Activated CD4-positive, alpha-beta T cell treated with anti-CD3 and anti-CD28 coated beads for 1 hour (primary cell): Measurements from ENCODE around the gene ATF5.
"Not testable (repeated sequence)": the region's sequence is repeated elsewhere in the genome, so short reads cannot be mapped to it uniquely, and the experiment has no call there.

Experiments used
- DNase-seq: peaks from one replicate; pipeline ENCODE4 v3.0.0-alpha.2; 2020

The ATF5 gene

GRCh38 chr19:49923055-49924003 is 5.7 kb upstream of the ATF5 start:
- DNase-seq = no peak

- no peak for DNase-seq
Measured at GRCh38 chr19:49924004-49924880, 4.8 kb upstream of the ATF5 start.

DNA sequence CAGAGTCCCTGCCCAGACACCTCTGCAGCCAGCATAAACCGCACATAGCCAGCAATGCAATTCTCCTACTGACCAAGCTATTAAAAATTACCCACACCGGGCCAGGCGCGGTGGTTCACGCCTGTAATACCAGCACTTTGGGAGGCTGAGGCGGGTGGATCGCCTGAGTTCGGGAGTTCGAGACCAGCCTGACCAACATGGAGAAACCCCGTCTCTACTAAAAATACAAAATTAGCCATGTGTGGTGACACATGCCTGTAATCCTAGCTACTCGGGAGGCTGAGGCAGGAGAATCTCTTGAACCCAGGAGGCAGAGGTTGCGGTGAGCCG is 4.2 kb upstream of the ATF5 start:
- not testable (repeated sequence) for DNase-seq

- DNase-seq = no peak
Measured at GRCh38 chr19:49925486-49925885, 3.5 kb upstream of the ATF5 start.

- no peak for DNase-seq
Measured at GRCh38 chr19:49926515-49926914, 2.5 kb upstream of the ATF5 start.

- DNase-seq = no peak
Measured at GRCh38 chr19:49927526-49928264, 1.3 kb upstream of the ATF5 start.

- DNase-seq = peak; percentile 91
Measured at GRCh38 chr19:49929611-49930482, 842 bp downstream of the ATF5 start.

DNA sequence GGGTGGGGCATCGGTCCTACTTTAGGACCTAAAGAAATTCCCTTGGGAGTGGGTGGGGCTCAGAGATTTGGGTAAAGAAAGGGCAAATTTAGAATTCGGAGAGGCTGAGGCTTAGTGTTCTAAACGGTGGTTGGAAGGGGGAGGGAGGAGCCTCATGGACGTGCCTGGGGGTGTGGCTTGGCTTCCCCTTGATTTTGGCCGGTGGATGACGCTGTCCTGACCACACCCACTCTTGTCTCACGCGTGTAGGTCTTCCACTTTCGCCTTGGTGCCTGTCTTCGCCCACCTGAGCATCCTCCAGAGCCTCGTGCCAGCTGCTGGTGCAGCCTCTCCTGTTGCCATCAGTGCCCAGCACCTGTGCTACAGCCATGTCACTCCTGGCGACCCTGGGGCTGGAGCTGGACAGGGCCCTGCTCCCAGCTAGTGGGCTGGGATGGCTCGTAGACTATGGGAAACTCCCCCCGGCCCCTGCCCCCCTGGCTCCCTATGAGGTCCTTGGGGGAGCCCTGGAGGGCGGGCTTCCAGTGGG is 1.5 kb downstream of the ATF5 start:
- no peak for DNase-seq

GRCh38 chr19:49931293-49932040 is 2.5 kb downstream of the ATF5 start:
- DNase-seq = no peak

DNA sequence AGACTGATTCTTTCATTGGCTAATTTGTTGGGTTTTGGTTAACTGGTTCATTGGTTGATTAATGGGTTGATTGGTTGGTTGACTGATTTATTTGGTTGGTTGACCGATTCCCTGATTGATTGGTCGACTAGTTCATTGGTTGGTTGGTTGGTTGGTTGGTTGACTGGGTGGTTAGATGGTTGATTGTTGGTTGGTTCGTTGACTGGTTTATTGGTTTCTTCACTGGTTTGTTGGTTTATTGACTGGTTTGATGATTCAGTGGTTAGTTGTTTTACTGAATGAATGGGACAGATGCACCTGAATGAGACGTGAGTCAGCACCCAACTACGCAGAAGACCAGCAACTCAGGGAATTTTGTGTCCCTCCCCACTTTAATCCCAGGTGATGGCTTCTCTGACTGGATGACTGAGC is 3.0 kb downstream of the ATF5 start:
- DNase-seq = no peak

- no peak for DNase-seq
Measured at GRCh38 chr19:49932731-49933131, 3.7 kb downstream of the ATF5 start.

DNA sequence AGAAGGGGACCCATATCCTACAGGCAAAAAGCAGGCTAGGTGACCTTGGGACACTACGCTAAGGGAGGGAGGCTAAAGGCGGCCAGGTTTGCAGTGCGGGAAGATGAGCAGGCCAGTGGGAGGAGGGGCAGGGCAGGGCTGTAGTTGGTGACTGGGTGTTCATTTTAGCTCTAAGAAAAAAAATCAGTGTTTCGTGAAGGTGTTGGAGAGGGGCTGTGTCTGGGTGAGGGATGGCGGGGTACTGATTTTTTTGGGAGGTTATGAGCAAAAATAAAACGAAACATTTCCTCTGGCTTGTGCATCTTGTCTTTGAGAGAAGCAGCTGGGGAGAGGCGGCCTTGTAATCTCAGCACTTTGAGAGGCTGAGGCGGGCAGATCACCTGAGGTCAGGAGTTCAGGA is 4.6 kb downstream of the ATF5 start:
- no peak for DNase-seq

- DNase-seq = no peak
Measured at GRCh38 chr19:49936549-49936948, 7.5 kb downstream of the ATF5 start.

DNA sequence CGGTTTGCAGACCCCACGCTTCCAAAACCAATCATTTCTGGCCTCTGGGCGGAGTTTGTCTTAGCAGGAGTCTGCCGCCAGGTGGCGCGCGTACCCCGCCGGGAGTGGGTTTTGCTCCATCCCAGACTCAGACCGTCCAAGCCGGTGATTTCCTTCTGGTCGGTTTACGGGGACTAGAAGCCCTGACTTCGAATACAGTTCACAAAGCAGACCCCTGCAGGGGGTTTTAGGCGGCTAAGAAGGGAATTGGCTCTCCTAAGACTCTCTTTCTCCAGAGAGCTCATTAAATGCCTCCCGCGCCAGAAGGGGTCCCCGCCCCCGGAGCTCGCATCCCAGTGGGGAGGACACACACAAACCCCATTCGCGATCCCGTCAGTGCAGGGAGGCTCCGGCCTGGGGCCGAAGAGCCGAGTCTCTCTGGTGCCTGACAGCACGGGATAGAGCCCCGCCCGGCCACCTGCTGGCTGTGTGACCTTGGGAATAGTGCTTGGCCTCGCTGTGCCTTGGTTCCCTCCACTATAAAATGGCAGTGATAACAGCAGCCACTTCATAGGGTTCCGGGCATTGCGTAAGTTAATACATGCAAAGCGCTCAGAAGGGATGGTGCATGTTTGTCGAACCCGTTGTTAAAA is 8.9 kb downstream of the ATF5 start:
- DNase-seq = peak; percentile 60

- DNase-seq = no peak
Measured at GRCh38 chr19:49938662-49939061, 9.7 kb downstream of the ATF5 start.

GRCh38 chr19:49939721-49940481 is 10.9 kb downstream of the ATF5 start:
- no peak for DNase-seq

- DNase-seq = no peak
Measured at GRCh38 chr19:49940482-49940791, 11.4 kb downstream of the ATF5 start.

DNA sequence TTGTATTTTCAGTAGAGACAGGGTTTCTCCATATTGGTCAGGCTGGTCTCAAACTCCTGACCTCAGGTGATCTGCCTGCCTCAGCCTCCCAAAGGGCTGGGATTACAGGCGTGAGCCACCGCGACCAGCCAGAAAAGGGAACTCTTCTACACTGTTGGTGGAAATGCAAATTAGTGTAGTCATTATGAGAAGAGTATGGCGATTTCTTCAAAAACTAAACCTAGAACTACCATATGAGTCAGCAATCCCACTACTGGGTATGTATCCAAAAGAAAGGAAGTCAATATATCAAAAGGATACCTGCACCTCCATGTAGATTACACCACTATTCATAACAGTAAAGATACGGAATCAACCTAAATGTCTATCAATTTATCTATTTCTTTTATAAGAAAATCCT is 15.6 kb downstream of the ATF5 start:
- DNase-seq = not testable (repeated sequence)

GRCh38 chr19:49946415-49946814 is 17.4 kb downstream of the ATF5 start:
- DNase-seq = no peak
